Activated T-cell treated with anti-CD3 and anti-CD28 coated beads, Interleukin-2, amount 50 U/mL, for 4 hours (primary cell): Measurements from ENCODE around the gene CNTNAP2. TPM values are rescaled to one million over a fixed set of nuclear protein-coding genes. Genes with fewer than 3 reads are reported as not detected.

Experiments
- ATAC-seq, 2 donors: fragments of 200-7000 bp; cut with Tn5 transposase; one replicate each; pipeline ENCODE4 v1.10.0; 2021
- DNase-seq: peaks from one replicate; pipeline ENCODE4 v3.0.0-alpha.2; 2020
- H3K27me3 Mint-ChIP-seq: one replicate; pipeline ENCODE4 v1.8.0; 2021; ENCODE audit warnings: low read depth, mixed read lengths
- H3K36me3 Mint-ChIP-seq: one replicate; pipeline ENCODE4 v1.8.0; 2022; ENCODE audit warnings: mixed read lengths; ENCODE audit not compliant: insufficient read depth
- H3K4me1 Mint-ChIP-seq: one replicate; pipeline ENCODE4 v1.8.0; 2021; ENCODE audit warnings: low read depth, mixed read lengths
- H3K4me3 Mint-ChIP-seq: one replicate; pipeline ENCODE4 v1.8.0; 2021; ENCODE audit warnings: mild to moderate bottlenecking, moderate library complexity, mixed read lengths
- H3K9me3 Mint-ChIP-seq: one replicate; pipeline ENCODE4 v1.8.0; 2021; ENCODE audit warnings: mixed read lengths
- total RNA-seq, 3 donors: library from RNA; stranded (reverse); gene quantifications; one replicate each; pipeline ENCODE4 v1.2.1, GENCODE V29; 2021

CNTNAP2 gene
- total RNA-seq, 3 donors from 2014 or later = not detected

DNA sequence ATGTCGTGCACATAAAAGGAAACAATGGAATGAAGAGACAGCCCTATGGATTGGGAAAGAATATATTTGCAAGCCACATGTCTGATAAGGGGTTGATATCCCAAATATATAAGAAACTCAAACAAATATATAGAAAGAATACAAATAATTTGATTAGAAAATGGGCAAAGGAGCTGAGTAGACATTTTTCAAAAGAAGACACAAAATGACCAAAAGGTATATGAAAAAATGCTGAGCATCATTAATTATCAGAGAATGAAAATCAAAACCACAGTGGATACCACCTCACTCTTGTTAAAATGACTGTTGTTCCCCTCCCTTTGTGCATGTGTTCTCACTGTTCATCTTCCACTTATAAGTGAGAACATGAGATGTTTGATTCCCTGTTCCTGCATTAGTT, 175.3 kb downstream of the CNTNAP2 start:
- Mint-ChIP-seq H3K9me3 (peaks cover 12% of the 10 kb centered on the region), H3K4me3 (no peak overlapping the region), H3K36me3 (no peaks in the 10 kb centered on the region)

GRCh38 chr7:146296028-146296427, 179.4 kb downstream of the CNTNAP2 start:
- Mint-ChIP-seq H3K4me3 (no peak overlapping the region), H3K36me3 (no peaks in the 10 kb centered on the region), H3K27me3 (no peaks in the 10 kb centered on the region), H3K4me1 (no peaks in the 10 kb centered on the region), H3K9me3 (peaks cover 12% of the 10 kb centered on the region)
- ATAC-seq (no peak), DNase-seq (no peak)

More for the DNA sequence above, 175.3 kb downstream of the CNTNAP2 start:
- DNase-seq (no peak), ATAC-seq (no peak)
- no peaks in the 10 kb centered on the region for H3K27me3 Mint-ChIP-seq
- no peaks in the 10 kb centered on the region for H3K4me1 Mint-ChIP-seq

GRCh38 chr7:146314962-146315361, 198.4 kb downstream of the CNTNAP2 start:
- Mint-ChIP-seq H3K4me1 (no peaks in the 10 kb centered on the region), H3K36me3 (no peaks in the 10 kb centered on the region), H3K27me3 (no peaks in the 10 kb centered on the region), H3K4me3 (no peak overlapping the region), H3K9me3 (peaks cover 4% of the 10 kb centered on the region)
- ATAC-seq = no peak
- no peak for DNase-seq

DNA sequence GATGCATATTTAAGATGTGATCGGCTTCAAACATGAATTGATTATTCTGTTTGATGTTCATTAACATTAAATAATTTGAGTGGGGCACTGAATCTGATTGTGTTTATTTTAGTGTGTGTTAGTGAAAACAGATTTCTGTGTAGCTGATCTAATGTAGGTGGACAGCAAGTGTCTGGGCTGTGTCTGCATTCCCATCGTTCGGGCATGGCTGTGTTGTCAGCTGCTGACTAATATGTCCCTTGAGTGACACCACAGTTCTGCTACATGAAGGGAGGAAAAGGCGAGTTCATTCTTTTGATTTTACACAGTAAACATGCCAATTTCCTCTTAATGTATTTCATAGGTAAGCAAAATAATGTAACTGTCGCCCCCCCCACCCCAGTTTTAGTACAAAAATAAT, 203.0 kb downstream of the CNTNAP2 start:
- Mint-ChIP-seq H3K4me1 (no peaks in the 10 kb centered on the region), H3K9me3 (peaks cover 4% of the 10 kb centered on the region)
- no peak for ATAC-seq

DNA sequence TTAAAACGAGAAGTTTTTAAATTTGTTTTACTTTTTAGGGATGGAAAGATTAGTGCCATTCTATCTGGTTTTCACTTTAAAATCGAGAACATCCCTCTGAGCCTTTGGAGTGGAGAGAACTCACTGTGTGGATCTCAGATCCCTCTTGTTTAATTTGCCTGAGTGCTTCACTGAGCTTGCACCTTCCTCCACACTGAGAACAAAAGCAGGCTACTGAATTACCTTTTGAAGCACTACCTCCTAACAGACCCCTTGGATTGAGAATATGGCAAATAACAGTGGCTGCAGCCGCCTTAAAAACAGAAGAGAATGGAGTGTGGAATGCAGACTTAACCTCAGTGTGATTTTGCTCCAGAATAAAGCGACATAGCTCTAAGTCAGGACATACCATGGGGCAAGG, 204.7 kb downstream of the CNTNAP2 start:
- H3K9me3 Mint-ChIP-seq = peaks cover 4% of the 10 kb centered on the region
- DNase-seq (no peak), ATAC-seq (no peak)
- no peaks in the 10 kb centered on the region for H3K4me1 Mint-ChIP-seq
- no peaks in the 10 kb centered on the region for H3K36me3 Mint-ChIP-seq
- H3K27me3 Mint-ChIP-seq = no peaks in the 10 kb centered on the region
- H3K4me3 Mint-ChIP-seq = no peak overlapping the region

More for the DNA sequence above, 203.0 kb downstream of the CNTNAP2 start:
- Mint-ChIP-seq H3K4me3 (no peak overlapping the region), H3K27me3 (no peaks in the 10 kb centered on the region), H3K36me3 (no peaks in the 10 kb centered on the region)
- no peak for DNase-seq

- ATAC-seq = no peak
- H3K4me3 Mint-ChIP-seq = no peak overlapping the region
- H3K36me3 Mint-ChIP-seq = no peaks in the 10 kb centered on the region
- no peaks in the 10 kb centered on the region for H3K27me3 Mint-ChIP-seq
- DNase-seq = no peak
- H3K4me1 Mint-ChIP-seq = no peaks in the 10 kb centered on the region
- peaks cover 19% of the 10 kb centered on the region for H3K9me3 Mint-ChIP-seq
These were observed 214.8 kb downstream of the CNTNAP2 start for GRCh38 chr7:146331369-146331768.

GRCh38 chr7:146345251-146345650, 228.7 kb downstream of the CNTNAP2 start:
- no peak overlapping the region for H3K4me3 Mint-ChIP-seq
- peaks cover 9% of the 10 kb centered on the region for H3K9me3 Mint-ChIP-seq
- ATAC-seq = no peak

DNA sequence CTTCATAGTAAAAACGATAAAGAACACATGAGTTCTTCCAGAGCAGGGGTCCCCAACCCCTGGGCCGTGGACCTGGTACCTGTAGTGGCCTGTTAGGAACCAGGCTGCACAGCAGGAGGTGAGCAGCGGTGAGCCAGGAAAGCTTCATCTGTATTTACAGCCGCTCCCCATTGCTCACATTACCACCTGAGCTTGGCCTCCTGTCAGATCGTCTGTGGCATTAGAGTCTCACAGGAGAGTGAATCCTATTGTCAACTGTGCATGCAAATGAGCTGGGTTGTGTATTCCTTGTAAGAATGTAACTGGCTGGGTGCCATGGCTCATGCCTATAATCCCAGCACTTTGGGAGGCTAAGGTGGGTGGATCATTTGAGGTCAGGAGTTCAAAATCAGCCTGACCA, 229.5 kb downstream of the CNTNAP2 start:
- no peak for ATAC-seq
- Mint-ChIP-seq H3K9me3 (peaks cover 9% of the 10 kb centered on the region), H3K4me1 (no peaks in the 10 kb centered on the region), H3K4me3 (no peak overlapping the region), H3K36me3 (no peaks in the 10 kb centered on the region), H3K27me3 (no peaks in the 10 kb centered on the region)
- no peak for DNase-seq

More at GRCh38 chr7:146345251-146345650, 228.7 kb downstream of the CNTNAP2 start:
- DNase-seq = no peak
- Mint-ChIP-seq H3K36me3 (no peaks in the 10 kb centered on the region), H3K4me1 (no peaks in the 10 kb centered on the region), H3K27me3 (no peaks in the 10 kb centered on the region)

DNA sequence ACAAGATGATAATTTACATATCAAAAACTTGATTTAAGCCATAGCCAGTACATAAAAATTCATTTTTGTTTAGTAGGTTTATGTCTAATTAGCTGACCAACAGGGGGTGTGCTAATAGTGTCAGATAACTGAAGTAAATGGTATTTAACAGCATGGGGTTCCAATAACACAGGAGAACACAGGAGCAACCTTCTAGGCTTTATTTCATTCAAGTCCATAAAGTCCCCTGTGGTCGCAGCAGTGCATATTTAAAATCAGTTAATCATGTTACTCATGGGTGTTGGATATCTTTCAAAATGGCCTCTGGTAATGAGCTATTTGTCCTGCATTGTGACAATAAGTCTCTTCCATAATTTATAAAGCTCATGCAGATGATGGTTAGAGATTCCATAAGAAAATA, 238.6 kb downstream of the CNTNAP2 start:
- H3K36me3 Mint-ChIP-seq = no peaks in the 10 kb centered on the region
- H3K27me3 Mint-ChIP-seq = no peaks in the 10 kb centered on the region
- H3K4me3 Mint-ChIP-seq = no peak overlapping the region
- H3K9me3 Mint-ChIP-seq = peaks cover 8% of the 10 kb centered on the region
- no peak for ATAC-seq
- no peak for DNase-seq
- no peaks in the 10 kb centered on the region for H3K4me1 Mint-ChIP-seq

DNA sequence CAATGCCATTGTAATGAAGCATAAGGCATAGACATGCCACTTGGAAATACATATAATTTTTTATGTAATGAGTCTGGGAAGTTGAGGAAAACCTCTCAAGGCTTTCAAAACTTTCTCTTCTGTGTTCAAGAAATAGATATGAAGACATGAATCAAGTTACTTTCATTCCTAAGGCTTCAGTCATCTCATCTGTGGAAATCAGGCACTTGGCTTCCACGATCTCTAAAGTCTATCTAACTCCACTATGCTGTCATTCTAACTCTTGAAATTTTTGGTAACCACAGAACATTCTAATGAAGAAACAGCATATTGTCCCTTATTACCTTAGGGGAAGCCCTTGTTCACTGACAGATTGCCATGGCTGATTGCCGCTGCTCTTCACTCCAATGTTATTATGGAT, 242.6 kb downstream of the CNTNAP2 start:
- DNase-seq (no peak), ATAC-seq (no peak)
- no peak overlapping the region for H3K4me3 Mint-ChIP-seq
- no peaks in the 10 kb centered on the region for H3K4me1 Mint-ChIP-seq
- peaks cover 10% of the 10 kb centered on the region for H3K9me3 Mint-ChIP-seq
- no peaks in the 10 kb centered on the region for H3K27me3 Mint-ChIP-seq
- no peaks in the 10 kb centered on the region for H3K36me3 Mint-ChIP-seq

- H3K36me3 Mint-ChIP-seq = no peaks in the 10 kb centered on the region
- H3K4me3 Mint-ChIP-seq = no peak overlapping the region
- H3K4me1 Mint-ChIP-seq = no peaks in the 10 kb centered on the region
- DNase-seq (no peak), ATAC-seq (no peak)
- H3K27me3 Mint-ChIP-seq = no peaks in the 10 kb centered on the region
- H3K9me3 Mint-ChIP-seq = peaks cover 11% of the 10 kb centered on the region
These were observed 250.3 kb downstream of the CNTNAP2 start for GRCh38 chr7:146366938-146367337.

GRCh38 chr7:146370171-146370570, 253.6 kb downstream of the CNTNAP2 start:
- no peaks in the 10 kb centered on the region for H3K27me3 Mint-ChIP-seq
- no peaks in the 10 kb centered on the region for H3K4me1 Mint-ChIP-seq
- H3K9me3 Mint-ChIP-seq = peaks cover 16% of the 10 kb centered on the region
- no peaks in the 10 kb centered on the region for H3K36me3 Mint-ChIP-seq
- ATAC-seq (no peak), DNase-seq (no peak)
- no peak overlapping the region for H3K4me3 Mint-ChIP-seq

DNA sequence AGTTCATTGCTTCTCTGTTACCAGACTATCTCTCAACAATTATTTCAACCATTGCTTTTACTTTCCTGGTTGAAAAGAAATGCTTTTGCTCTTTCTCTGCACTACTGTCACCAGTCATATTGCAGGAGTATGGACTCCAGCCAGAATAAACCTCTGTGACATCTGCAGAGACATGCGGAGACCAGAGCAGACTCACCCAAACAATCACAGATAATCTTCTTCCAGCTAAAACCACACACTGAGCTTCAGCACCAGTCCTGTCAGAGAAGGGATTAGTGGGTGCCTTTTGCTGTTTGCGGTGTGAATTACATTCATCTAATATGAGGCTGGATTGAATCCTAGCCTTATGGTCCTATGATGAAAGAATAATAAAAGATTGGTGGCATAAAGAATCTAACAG, 258.6 kb downstream of the CNTNAP2 start:
- DNase-seq = no peak
- Mint-ChIP-seq H3K36me3 (no peaks in the 10 kb centered on the region), H3K4me1 (no peaks in the 10 kb centered on the region), H3K27me3 (no peaks in the 10 kb centered on the region), H3K4me3 (no peak overlapping the region), H3K9me3 (peaks cover 20% of the 10 kb centered on the region)
- ATAC-seq = no peak

GRCh38 chr7:146378196-146378595, 261.6 kb downstream of the CNTNAP2 start:
- no peaks in the 10 kb centered on the region for H3K27me3 Mint-ChIP-seq
- peaks cover 15% of the 10 kb centered on the region for H3K9me3 Mint-ChIP-seq
- ATAC-seq (no peak), DNase-seq (no peak)
- H3K36me3 Mint-ChIP-seq = no peaks in the 10 kb centered on the region
- no peak overlapping the region for H3K4me3 Mint-ChIP-seq
- no peaks in the 10 kb centered on the region for H3K4me1 Mint-ChIP-seq

GRCh38 chr7:146387140-146387539, 270.5 kb downstream of the CNTNAP2 start:
- Mint-ChIP-seq H3K9me3 (peaks cover 7% of the 10 kb centered on the region), H3K36me3 (no peaks in the 10 kb centered on the region), H3K27me3 (no peaks in the 10 kb centered on the region), H3K4me1 (no peaks in the 10 kb centered on the region), H3K4me3 (no peak overlapping the region)
- ATAC-seq (no peak), DNase-seq (no peak)

DNA sequence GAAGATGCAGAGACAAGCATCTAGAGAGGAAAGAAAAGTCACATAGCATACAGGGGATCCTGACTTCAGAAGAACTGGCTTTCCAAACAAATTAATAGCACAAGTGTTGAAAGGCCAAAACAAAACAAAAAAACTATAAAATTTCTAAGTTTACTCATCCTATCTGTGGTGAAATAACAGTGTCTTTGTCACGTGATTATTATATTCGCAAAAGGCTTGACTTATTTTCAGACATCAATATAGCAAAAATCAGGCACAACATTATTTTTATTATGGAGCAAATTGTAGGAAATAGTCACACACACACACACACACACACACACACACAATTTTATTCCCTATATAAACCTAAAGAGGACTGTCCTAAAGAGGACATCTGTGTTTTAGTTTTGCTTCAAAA, 272.3 kb downstream of the CNTNAP2 start:
- H3K27me3 Mint-ChIP-seq = no peaks in the 10 kb centered on the region
- no peaks in the 10 kb centered on the region for H3K4me1 Mint-ChIP-seq
- no peak for ATAC-seq
- peaks cover 8% of the 10 kb centered on the region for H3K9me3 Mint-ChIP-seq
- no peak overlapping the region for H3K4me3 Mint-ChIP-seq
- no peaks in the 10 kb centered on the region for H3K36me3 Mint-ChIP-seq
- no peak for DNase-seq
